Hepatocyte (in vitro differentiated cells): Measurements from ENCODE around the gene RPN2.

Experiments
- CTCF ChIP-seq: fragments of 200-600 bp; sonication (generic); IDR thresholded peaks from 2 replicates; pipeline ENCODE4 v1.5.1; 2016; ENCODE audit warnings: antibody characterized with exemption, mild to moderate bottlenecking; ENCODE audit not compliant: poor library complexity
- EZH2 ChIP-seq: fragments of 200-600 bp; sonication (generic); IDR thresholded peaks from 2 replicates; pipeline ENCODE4 v1.6.1; 2016; ENCODE audit warnings: antibody characterized with exemption, mild to moderate bottlenecking, borderline replicate concordance
- EZH2phosphoT487 ChIP-seq: fragments of 200-600 bp; sonication (generic); IDR thresholded peaks from one replicate; pipeline ENCODE4 v1.6.1; 2018; ENCODE audit warnings: antibody characterized with exemption, mild to moderate bottlenecking, low read depth, moderate library complexity; ENCODE audit not compliant: unreplicated experiment, severe bottlenecking

DNA sequence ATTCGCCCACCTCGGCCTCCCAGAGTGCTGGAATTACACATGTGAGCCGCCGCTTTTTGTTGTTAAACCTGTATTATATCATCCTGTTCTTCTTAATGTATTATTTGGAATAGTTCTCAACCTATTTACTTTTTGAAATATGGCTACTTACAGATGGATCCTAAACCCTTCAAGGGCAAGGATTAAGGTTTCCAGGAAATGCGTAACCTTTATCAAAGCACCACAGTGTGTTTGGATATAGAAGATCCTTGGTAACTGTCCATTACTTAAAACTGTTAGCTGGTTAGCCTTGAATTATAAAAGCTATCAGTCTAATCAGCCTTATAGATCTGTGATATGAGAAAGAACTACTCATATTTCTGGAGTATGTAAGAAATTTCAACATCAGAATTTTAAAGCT is 12.3 kb upstream of the RPN2 start:
- TF ChIP-seq CTCF (no peak), EZH2phosphoT487 (no peak), EZH2 (no peak)
